Right lobe of liver (tissue), 4 donors: Measurements from ENCODE around the gene ENO1.

Source experiments
- POLR2A ChIP-seq: fragments of 450-650 bp; IDR thresholded peaks from one replicate; pipeline ENCODE4 v1.6.1; 2017; ENCODE audit warnings: antibody characterized with exemption, mild to moderate bottlenecking
- TF ChIP-seq, protein P1 (sequence below), 4 donors: fragments of 200-600 bp in 3 of 4; fragments of 450-650 bp in 1 of 4; IDR thresholded peaks; one replicate each; pipeline versions ENCODE4 v1.5.1 to v1.8.0; 2016 to 2022; ENCODE audit warnings: antibody characterized with exemption in 4 of 4, mild to moderate bottlenecking in 2 of 4
- donor health status: DM: no; HTN: no; CAD: no.
- donor health status: DM: no; HTN: no; CAD: no.
- donor health status: DM: no; HTN: yes; CAD: no.

GRCh38 chr1:8818325-8818775 is 60.1 kb downstream of the ENO1 start:
- TF ChIP-seq, protein P1, sequence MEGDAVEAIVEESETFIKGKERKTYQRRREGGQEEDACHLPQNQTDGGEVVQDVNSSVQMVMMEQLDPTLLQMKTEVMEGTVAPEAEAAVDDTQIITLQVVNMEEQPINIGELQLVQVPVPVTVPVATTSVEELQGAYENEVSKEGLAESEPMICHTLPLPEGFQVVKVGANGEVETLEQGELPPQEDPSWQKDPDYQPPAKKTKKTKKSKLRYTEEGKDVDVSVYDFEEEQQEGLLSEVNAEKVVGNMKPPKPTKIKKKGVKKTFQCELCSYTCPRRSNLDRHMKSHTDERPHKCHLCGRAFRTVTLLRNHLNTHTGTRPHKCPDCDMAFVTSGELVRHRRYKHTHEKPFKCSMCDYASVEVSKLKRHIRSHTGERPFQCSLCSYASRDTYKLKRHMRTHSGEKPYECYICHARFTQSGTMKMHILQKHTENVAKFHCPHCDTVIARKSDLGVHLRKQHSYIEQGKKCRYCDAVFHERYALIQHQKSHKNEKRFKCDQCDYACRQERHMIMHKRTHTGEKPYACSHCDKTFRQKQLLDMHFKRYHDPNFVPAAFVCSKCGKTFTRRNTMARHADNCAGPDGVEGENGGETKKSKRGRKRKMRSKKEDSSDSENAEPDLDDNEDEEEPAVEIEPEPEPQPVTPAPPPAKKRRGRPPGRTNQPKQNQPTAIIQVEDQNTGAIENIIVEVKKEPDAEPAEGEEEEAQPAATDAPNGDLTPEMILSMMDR (IDR thresholded peaks at IDR 0.05) = no peak
- TF ChIP-seq POLR2A = no peak
